Gastroesophageal sphincter (tissue), 4 donors: ENCODE measurements around the gene CRELD2. TPM values are rescaled to one million over a fixed set of nuclear protein-coding genes. Genes with fewer than 3 reads are reported as not detected.
"Not testable (repeated sequence)": the region's sequence is repeated elsewhere in the genome, so short reads cannot be mapped to it uniquely, and the experiment has no call there.

ENCODE experiments used
- ATAC-seq: fragments of 150-250 bp; one replicate; pipeline ENCODE4 v1.9.1; 2016; ENCODE audit warnings: mild to moderate bottlenecking, moderate library complexity
- H3K27ac ChIP-seq, 4 donors: fragments of 200-600 bp; sonication (generic) in 3 of 4; 1 replicate in 3 of 4; 2 replicates in 1 of 4; pipeline ENCODE4 v1.5.1; 2016 to 2019
- H3K27me3 ChIP-seq: fragments of 200-600 bp; sonication (generic); one replicate; pipeline ENCODE4 v1.5.1; 2019
- H3K36me3 ChIP-seq, 2 donors: fragments of 200-600 bp; sonication (generic); one replicate each; pipeline ENCODE4 v1.5.1; 2019; ENCODE audit warnings: control low read depth in 1 of 2
- H3K4me1 ChIP-seq, 3 donors: fragments of 200-600 bp; sonication (generic); 1 replicate in 2 of 3; 2 replicates in 1 of 3; pipeline ENCODE4 v1.5.1; 2016 to 2019; ENCODE audit warnings: control low read depth in 2 of 3
- H3K4me3 ChIP-seq, 2 donors: fragments of 200-600 bp; sonication (generic); one replicate each; pipeline ENCODE4 v1.5.1; 2019; ENCODE audit warnings: mild to moderate bottlenecking in 1 of 2, moderate library complexity in 1 of 2
- H3K9me3 ChIP-seq, 3 donors: fragments of 200-600 bp; sonication (generic); one replicate each; pipeline ENCODE4 v1.5.1; 2017 to 2019; ENCODE audit warnings: control low read depth in 2 of 3
- EP300 ChIP-seq: sonication (generic); formaldehyde crosslinking; IDR thresholded peaks from one replicate; pipeline ENCODE4 v1.6.1; 2017; ENCODE audit warnings: antibody characterized with exemption, mild to moderate bottlenecking
- POLR2A ChIP-seq, 2 donors: fragments of 450-650 bp; IDR thresholded peaks; one replicate each; pipeline ENCODE4 v1.6.1; 2017; ENCODE audit warnings: antibody characterized with exemption in 2 of 2, mild to moderate bottlenecking in 2 of 2, moderate library complexity in 1 of 2
- POLR2AphosphoS5 ChIP-seq: sonication (generic); formaldehyde crosslinking; IDR thresholded peaks from one replicate; pipeline ENCODE4 v1.6.1; 2017; ENCODE audit warnings: antibody characterized with exemption
- WGBS, 2 donors: methylation state at CpG; one replicate each; pipeline ENCODE4 v1.1.5; 2018; ENCODE audit warnings: low coverage in 1 of 2; 5-methylcytosine and 5-hydroxymethylcytosine counted together
- total RNA-seq, 4 donors: library from RNA; depleted of rRNA; stranded (reverse); fragments of >200 nt; gene quantifications; one replicate each; pipeline ENCODE4 v1.1.0, GENCODE V29; 2016
- TF ChIP-seq, protein P1 (sequence below), 4 experiments: fragments of 200-600 bp in 2 of 4; fragments of 450-650 bp in 2 of 4; sonication (generic) in 1 of 4; IDR thresholded peaks; one replicate each; pipeline ENCODE4 v1.5.1; 2017 to 2019; ENCODE audit warnings: antibody characterized with exemption in 4 of 4, mild to moderate bottlenecking in 2 of 4, moderate library complexity in 2 of 4

Gene CRELD2
- total RNA-seq, 4 donors from 2014 or later: 21.9 to 36.2 (median 30.9) TPM

- Histone ChIP-seq H3K27ac (no peak overlapping the region), H3K4me1 (peaks cover 0 to 8% (median 0%) of the 10 kb centered on the region in 3 donors), H3K9me3 (no peaks in the 10 kb centered on the region), H3K36me3 (no peaks in the 10 kb centered on the region), H3K4me3 (no peak overlapping the region), H3K27me3 (no peaks in the 10 kb centered on the region)
- TF ChIP-seq POLR2AphosphoS5: no peak
- no peak for TF ChIP-seq POLR2A (IDR thresholded peaks at IDR 0.05)
- TF ChIP-seq EP300: no peak
- TF ChIP-seq, protein P1, sequence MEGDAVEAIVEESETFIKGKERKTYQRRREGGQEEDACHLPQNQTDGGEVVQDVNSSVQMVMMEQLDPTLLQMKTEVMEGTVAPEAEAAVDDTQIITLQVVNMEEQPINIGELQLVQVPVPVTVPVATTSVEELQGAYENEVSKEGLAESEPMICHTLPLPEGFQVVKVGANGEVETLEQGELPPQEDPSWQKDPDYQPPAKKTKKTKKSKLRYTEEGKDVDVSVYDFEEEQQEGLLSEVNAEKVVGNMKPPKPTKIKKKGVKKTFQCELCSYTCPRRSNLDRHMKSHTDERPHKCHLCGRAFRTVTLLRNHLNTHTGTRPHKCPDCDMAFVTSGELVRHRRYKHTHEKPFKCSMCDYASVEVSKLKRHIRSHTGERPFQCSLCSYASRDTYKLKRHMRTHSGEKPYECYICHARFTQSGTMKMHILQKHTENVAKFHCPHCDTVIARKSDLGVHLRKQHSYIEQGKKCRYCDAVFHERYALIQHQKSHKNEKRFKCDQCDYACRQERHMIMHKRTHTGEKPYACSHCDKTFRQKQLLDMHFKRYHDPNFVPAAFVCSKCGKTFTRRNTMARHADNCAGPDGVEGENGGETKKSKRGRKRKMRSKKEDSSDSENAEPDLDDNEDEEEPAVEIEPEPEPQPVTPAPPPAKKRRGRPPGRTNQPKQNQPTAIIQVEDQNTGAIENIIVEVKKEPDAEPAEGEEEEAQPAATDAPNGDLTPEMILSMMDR (IDR thresholded peaks at IDR 0.05): no peak
- no CpG with 5 or more reads among the region's 11 CpGs for WGBS, 2 donors
- no peak for ATAC-seq
Observed at GRCh38 chr22:49943405-49943765, 25.0 kb downstream of the CRELD2 start.

- Histone ChIP-seq H3K27me3 (no peaks in the 10 kb centered on the region), H3K36me3 (no peaks in the 10 kb centered on the region), H3K27ac (no peak overlapping the region), H3K4me3 (no peak overlapping the region), H3K9me3 (no peaks in the 10 kb centered on the region), H3K4me1 (peaks cover 0 to 3% (median 0%) of the 10 kb centered on the region in 3 donors)
- TF ChIP-seq POLR2AphosphoS5 (no peak), EP300 (no peak), POLR2A (IDR thresholded peaks at IDR 0.05) (no peak)
- TF ChIP-seq, protein P1 (IDR thresholded peaks at IDR 0.05): no peak
- 93% methylated on average over 3 of the region's 25 CpGs; no CpG with 5 or more reads in 1 of the 2 donors for WGBS, 2 donors
- ATAC-seq: no peak
Observed at GRCh38 chr22:49943771-49944398, 25.5 kb downstream of the CRELD2 start.

- H3K4me3 ChIP-seq: no peak overlapping the region
- no peaks in the 10 kb centered on the region for H3K27me3 ChIP-seq
- ATAC-seq: no peak
- TF ChIP-seq EP300 (no peak), POLR2A (IDR thresholded peaks at IDR 0.05) (no peak), POLR2AphosphoS5 (no peak)
- TF ChIP-seq, protein P1 (IDR thresholded peaks at IDR 0.05): no peak
- no peaks in the 10 kb centered on the region for H3K9me3 ChIP-seq
- WGBS, 2 donors: no CpG with 5 or more reads among the region's 13 CpGs
- no peaks in the 10 kb centered on the region for H3K36me3 ChIP-seq
- no peaks in the 10 kb centered on the region for H3K4me1 ChIP-seq
- H3K27ac ChIP-seq: no peak overlapping the region
Observed at GRCh38 chr22:49944399-49944891, 26.0 kb downstream of the CRELD2 start.

- H3K36me3 ChIP-seq, H3K27me3 ChIP-seq, H3K27ac ChIP-seq, H3K9me3 ChIP-seq, ATAC-seq, H3K4me1 ChIP-seq, H3K4me3 ChIP-seq: not testable (repeated sequence)
- no CpG with 5 or more reads among the region's 17 CpGs for WGBS, 2 donors
Observed at GRCh38 chr22:49945042-49945794, 26.8 kb downstream of the CRELD2 start.

- WGBS, 2 donors: 82% methylated on average over 9 of the region's 17 CpGs; no CpG with 5 or more reads in 1 of the 2 donors
- Histone ChIP-seq H3K4me1 (peaks cover 0 to under 1% (median 0%) of the 10 kb centered on the region in 3 donors), H3K9me3 (no peaks in the 10 kb centered on the region), H3K36me3 (no peaks in the 10 kb centered on the region), H3K4me3 (no peak overlapping the region), H3K27me3 (no peaks in the 10 kb centered on the region), H3K27ac (no peak overlapping the region)
- no peak for ATAC-seq
- TF ChIP-seq EP300 (no peak), POLR2AphosphoS5 (no peak), POLR2A (IDR thresholded peaks at IDR 0.05) (no peak)
- TF ChIP-seq, protein P1 (IDR thresholded peaks at IDR 0.05): no peak
Observed at GRCh38 chr22:49946612-49947295, 28.3 kb downstream of the CRELD2 start.
